ENCODE data around the gene PTPRE.

- TF ChIP-seq, protein P1, sequence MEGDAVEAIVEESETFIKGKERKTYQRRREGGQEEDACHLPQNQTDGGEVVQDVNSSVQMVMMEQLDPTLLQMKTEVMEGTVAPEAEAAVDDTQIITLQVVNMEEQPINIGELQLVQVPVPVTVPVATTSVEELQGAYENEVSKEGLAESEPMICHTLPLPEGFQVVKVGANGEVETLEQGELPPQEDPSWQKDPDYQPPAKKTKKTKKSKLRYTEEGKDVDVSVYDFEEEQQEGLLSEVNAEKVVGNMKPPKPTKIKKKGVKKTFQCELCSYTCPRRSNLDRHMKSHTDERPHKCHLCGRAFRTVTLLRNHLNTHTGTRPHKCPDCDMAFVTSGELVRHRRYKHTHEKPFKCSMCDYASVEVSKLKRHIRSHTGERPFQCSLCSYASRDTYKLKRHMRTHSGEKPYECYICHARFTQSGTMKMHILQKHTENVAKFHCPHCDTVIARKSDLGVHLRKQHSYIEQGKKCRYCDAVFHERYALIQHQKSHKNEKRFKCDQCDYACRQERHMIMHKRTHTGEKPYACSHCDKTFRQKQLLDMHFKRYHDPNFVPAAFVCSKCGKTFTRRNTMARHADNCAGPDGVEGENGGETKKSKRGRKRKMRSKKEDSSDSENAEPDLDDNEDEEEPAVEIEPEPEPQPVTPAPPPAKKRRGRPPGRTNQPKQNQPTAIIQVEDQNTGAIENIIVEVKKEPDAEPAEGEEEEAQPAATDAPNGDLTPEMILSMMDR (conservative IDR thresholded peaks at IDR 0.05; ENCODE audit: low read depth, low read length): no peak
- TF ChIP-seq EZH2 (IDR thresholded peaks at IDR 0.05; ENCODE audit: borderline replicate concordance, low read depth, low read length, poor library complexity, severe bottlenecking): no peak
Measured at GRCh38 chr10:128067691-128068397, 160.9 kb downstream of the PTPRE start.

Data from A673 (cell line).